H7 (cell line): ENCODE measurements around the gene COL26A1. TPM values are rescaled to one million over a fixed set of nuclear protein-coding genes. Genes with fewer than 3 reads are reported as not detected.

Experiments
- DNase-seq: peaks from one replicate; pipeline ENCODE4 v3.0.0; 2012
- H3K27me3 ChIP-seq: 2 replicates; pipeline ENCODE4 v1.6.0; 2011; ENCODE audit warnings: mild to moderate bottlenecking, low read length; ENCODE audit not compliant: control insufficient read depth, insufficient read depth
- H3K36me3 ChIP-seq: replicated peaks from 2 replicates; pipeline ENCODE4 v1.5.1; 2011; ENCODE audit warnings: low read length; ENCODE audit not compliant: control insufficient read depth, insufficient read depth
- H3K4me3 ChIP-seq: 2 replicates; pipeline ENCODE4 v1.5.1; 2011; ENCODE audit warnings: low read depth, mild to moderate bottlenecking, control low read depth, low read length, moderate library complexity; ENCODE audit not compliant: insufficient read depth
- total RNA-seq: library from RNA; depleted of rRNA; stranded (reverse); fragments of >200 nt; shearing (Covaris generic); gene quantifications from 2 replicates; pipeline ENCODE4 v1.2.3, GENCODE V29; 2014

COL26A1 gene
- total RNA-seq, 1 experiment from 2014 or later: 77.5 TPM

DNA sequence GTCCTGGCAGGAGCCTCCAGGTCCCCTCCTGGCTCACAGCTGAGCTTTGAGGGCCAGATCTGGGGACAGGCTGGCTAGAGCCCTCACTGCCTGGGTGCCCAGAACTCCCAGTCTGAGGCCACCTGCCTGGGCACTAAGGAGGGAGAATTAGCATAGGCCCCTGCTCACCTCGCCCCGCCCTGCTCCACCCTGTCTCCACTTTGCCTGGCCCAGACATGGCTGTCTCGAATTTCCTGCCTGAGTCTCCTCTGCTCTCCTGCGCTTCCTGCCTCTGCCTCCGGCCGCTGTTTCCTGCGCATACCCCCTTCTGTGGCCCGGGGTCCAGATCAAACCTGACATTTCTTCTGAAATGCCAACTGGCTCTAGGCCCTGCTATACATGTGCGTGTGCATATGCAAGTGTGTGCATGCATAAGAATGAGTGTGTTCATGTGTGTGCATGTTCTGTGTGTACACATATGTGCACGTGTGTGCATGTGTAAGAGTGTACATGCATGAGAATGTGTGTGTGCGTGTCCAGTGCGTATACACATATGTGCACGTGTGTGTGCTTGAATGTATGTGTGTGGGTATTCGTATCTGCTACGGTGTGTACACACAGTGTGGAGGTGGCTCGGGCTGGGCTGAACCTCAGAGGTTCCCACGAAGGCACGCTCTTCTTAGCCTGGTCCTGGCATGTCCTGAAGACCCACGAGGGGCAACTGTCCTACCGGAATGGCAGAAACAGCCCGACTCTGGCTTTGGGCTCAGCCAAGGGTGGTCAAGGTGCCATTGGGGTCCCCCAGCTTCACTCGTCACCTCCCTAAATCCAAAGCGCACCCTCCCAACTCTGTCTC, 201.5 kb downstream of the COL26A1 start:
- Histone ChIP-seq H3K4me3 (no peak overlapping the region), H3K36me3 (no peaks in the 10 kb centered on the region), H3K27me3 (no peaks in the 10 kb centered on the region)
- peak; percentile 69 for DNase-seq

DNA sequence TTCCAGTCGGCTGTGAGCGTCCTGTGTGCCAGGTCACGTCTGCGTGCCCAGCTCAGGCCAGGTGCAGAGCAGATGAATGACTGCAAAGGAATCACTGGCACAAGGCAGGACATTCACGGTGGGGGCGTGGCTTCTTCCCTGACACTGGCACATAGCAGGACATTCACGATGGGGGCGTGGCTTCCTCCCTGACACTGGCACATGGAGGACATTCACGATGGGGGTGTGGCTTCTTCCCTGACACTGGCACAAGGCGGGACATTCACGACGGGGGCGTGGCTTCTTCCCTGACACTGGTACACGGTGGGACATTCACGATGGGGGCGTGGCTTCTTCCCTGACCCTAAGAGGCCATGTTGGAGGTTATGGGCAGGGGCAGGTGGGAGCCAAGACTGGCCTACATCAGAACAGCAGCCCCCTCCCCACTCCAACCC, 202.1 kb downstream of the COL26A1 start:
- peak; percentile 84 for DNase-seq

DNA sequence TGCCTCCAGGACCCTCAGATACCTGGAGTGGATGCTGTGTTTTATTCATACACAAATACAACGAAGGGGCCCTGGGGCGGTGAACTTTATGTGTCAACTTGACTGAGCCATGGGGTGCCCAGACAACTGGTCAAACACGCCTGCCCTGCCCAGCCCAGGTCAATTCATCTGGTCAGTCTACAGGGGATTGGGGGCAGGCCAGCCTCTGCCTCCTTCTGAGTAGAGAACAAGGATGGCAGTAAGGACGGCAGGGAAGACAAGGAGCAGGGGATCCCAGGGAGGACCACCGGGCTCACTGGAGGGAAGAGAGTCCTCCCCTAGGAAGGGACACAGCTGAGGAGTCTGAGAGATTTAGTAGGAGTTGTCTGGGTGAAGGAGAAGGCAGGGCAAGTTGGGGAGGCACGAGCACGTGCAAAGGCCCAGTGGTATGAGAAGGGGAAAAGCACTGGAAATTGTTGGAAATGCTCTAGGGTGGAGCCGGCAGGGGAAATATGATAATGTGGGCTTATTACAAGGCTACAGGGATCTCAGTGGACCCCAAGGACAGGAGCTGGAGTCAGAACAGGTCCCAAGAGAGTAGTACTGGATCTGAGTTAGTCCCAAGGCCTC, 203.0 kb downstream of the COL26A1 start:
- Histone ChIP-seq H3K36me3 (no peaks in the 10 kb centered on the region), H3K4me3 (no peak overlapping the region), H3K27me3 (no peaks in the 10 kb centered on the region)
- peak; percentile 8 for DNase-seq

More for the DNA sequence above, 202.1 kb downstream of the COL26A1 start:
- H3K36me3 ChIP-seq: no peaks in the 10 kb centered on the region
- no peaks in the 10 kb centered on the region for H3K27me3 ChIP-seq
- H3K4me3 ChIP-seq: no peak overlapping the region

- no peak for DNase-seq
- Histone ChIP-seq H3K36me3 (no peaks in the 10 kb centered on the region), H3K4me3 (no peak overlapping the region), H3K27me3 (no peaks in the 10 kb centered on the region)
Observed at GRCh38 chr7:101567230-101567629, 204.6 kb downstream of the COL26A1 start.

DNA sequence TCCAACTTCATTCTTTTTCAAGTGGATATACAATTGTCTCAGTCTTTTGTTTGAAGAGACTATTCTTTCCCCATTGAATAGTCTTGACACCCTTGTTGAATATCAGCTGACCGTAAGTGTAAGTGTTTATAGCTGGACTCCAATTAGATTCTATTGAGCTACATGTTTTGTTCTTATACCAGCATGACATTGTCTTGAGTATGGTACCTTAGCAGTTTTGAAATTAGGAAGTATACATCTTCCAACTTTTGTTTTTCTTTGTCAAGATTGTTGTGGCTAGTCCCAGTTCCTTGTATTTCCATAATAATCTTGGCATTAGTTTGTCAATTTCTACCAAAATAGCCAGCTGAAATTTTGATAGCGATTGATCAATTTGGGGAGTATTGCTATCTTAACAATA, 209.5 kb downstream of the COL26A1 start:
- no peak for DNase-seq
- H3K27me3 ChIP-seq: no peaks in the 10 kb centered on the region
- H3K4me3 ChIP-seq: no peak overlapping the region
- no peaks in the 10 kb centered on the region for H3K36me3 ChIP-seq

DNA sequence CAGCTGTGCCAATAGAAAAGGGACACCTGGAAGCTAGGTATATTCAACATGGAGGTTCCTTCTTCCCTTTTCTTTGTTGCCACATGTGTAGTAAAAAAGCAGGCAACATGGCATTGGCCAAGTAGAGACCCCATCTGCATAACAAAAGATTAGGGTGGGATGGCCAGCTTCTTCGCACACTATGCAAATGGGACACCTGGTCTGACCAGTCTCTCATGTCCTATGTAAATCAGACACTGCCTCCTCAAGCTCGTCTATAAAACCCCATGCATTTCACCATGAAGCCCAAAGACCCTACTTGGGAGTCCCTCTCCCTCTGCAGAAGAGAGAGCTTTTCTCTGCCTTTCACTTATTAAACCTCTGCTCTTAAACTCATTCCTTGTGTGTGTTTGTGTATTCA, 212.5 kb downstream of the COL26A1 start:
- peak; percentile 67 for DNase-seq
- H3K36me3 ChIP-seq: no peaks in the 10 kb centered on the region
- no peak overlapping the region for H3K4me3 ChIP-seq
- no peaks in the 10 kb centered on the region for H3K27me3 ChIP-seq

DNA sequence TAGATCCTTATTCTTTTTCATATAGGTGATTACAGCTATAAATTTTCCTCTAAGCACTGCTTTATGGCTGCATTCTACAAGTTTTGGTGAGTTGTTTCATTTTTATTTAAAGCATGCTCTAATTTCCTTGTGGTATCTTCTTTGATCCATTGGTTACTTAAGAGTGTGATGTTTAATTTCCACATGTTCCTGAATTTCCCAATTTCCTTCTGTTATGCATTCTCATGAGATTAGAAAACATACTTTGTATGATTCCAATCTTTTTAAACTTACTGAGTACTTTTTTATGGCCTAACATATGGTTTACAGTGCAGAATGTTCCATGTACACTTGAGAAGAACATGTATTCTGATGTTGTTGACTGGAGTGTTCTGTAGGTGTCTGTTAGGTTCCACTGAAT, 213.0 kb downstream of the COL26A1 start:
- no peaks in the 10 kb centered on the region for H3K27me3 ChIP-seq
- DNase-seq: no peak
- H3K36me3 ChIP-seq: no peaks in the 10 kb centered on the region
- H3K4me3 ChIP-seq: no peak overlapping the region

GRCh38 chr7:101576998-101577397, 214.3 kb downstream of the COL26A1 start:
- Histone ChIP-seq H3K27me3 (no peaks in the 10 kb centered on the region), H3K4me3 (no peak overlapping the region), H3K36me3 (no peaks in the 10 kb centered on the region)
- no peak for DNase-seq

- DNase-seq: no peak
- H3K27me3 ChIP-seq: no peaks in the 10 kb centered on the region
- H3K4me3 ChIP-seq: no peak overlapping the region
- no peaks in the 10 kb centered on the region for H3K36me3 ChIP-seq
Observed at GRCh38 chr7:101578552-101578951, 215.9 kb downstream of the COL26A1 start.

- DNase-seq: no peak
- Histone ChIP-seq H3K27me3 (no peaks in the 10 kb centered on the region), H3K4me3 (no peak overlapping the region), H3K36me3 (no peaks in the 10 kb centered on the region)
Observed at GRCh38 chr7:101580596-101580995, 217.9 kb downstream of the COL26A1 start.

DNA sequence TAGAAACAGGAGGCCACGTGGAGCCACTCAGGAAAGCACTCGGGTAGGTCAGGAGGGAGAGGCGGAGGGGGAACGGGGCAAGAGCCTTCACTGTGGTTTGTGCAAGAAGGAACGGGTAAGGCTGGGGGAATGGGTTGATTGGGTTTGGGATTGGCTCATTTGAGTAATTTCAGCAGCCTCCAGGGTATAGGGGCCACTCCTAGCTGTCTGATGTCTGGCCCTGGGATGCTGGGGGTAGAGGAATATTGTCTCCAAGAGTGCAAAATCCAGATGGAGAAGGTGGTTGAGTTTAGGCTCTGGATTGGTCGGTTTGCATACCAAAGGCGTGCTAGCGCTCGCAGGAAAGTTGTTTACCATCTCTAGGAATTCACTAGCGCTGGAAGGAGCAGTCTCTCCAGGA, 219.2 kb downstream of the COL26A1 start:
- H3K36me3 ChIP-seq: no peaks in the 10 kb centered on the region
- no peaks in the 10 kb centered on the region for H3K27me3 ChIP-seq
- DNase-seq: peak; percentile 11
- H3K4me3 ChIP-seq: no peak overlapping the region

DNA sequence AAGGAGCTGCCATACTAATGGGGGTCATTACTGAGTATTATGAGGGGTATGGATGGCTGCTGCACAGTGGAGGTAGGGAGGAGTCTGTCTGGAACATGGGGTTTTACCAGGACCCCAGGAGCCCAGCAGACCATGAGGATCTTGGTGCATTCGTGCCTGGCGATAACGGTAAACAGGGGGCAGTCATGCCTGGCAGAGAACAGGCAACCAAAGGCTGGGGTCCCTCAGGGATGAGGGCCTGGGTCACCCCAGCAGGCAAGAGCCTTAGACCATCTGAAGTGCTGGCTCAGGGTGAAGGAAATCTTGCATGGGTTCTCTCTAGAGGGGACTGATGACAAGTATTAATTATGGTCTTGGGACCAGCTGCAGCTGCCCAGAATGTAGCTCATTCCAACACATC, 220.3 kb downstream of the COL26A1 start:
- Histone ChIP-seq H3K36me3 (no peaks in the 10 kb centered on the region), H3K4me3 (no peak overlapping the region), H3K27me3 (no peaks in the 10 kb centered on the region)
- peak; percentile 2 for DNase-seq

GRCh38 chr7:101586078-101586905, 223.6 kb downstream of the COL26A1 start:
- Histone ChIP-seq H3K27me3 (no peaks in the 10 kb centered on the region), H3K4me3 (no peak overlapping the region), H3K36me3 (no peaks in the 10 kb centered on the region)
- peak; percentile 72 for DNase-seq

DNA sequence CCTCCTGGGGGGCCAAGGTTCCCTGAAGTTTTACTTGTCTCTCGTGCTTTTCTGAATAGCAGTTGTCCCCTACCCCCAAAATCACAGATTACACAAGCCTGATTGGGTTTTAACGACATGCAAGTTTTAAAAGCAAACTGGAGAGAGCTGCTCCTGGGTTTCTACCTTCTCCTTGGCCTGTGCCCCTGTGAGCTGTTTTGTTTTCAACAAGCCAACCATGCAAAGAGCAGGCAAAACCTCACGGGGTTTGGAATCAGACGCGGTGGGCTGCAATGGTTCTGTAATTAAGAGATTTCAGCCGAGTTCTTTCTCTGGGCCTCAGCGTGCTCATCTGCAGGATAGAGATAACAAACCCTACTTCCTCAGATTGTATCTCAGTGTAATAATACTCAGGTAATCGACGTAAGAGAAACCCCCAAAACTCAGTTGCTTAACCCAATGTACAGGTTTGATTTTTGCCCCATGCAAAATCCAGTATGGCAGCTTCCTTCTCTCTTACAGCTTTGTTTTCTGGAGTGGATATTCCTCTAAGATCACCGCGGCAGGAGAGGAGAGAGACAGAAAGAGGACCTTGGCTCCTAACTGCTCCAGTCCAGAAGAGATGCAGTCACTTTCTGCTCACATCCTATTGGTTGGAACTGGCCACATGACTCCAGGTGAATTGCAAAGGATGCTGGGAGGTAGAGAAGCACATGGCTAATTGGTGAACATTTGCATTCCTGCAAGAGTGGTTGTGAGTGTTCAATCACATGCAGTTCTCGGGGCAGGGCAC, 224.4 kb downstream of the COL26A1 start:
- Histone ChIP-seq H3K4me3 (no peak overlapping the region), H3K36me3 (no peaks in the 10 kb centered on the region), H3K27me3 (no peaks in the 10 kb centered on the region)
- no peak for DNase-seq
